Left colon (tissue), 2 donors: Measurements from ENCODE around the gene CHD5. TPM values are rescaled to one million over a fixed set of nuclear protein-coding genes. Genes with fewer than 3 reads are reported as not detected.

Experiments used
- ATAC-seq: fragments of 200-7000 bp; cut with Tn5 transposase; one replicate; pipeline ENCODE4 v1.9.1; 2020; ENCODE audit warnings: mild to moderate bottlenecking, moderate library complexity
- DNase-seq, 2 donors: peaks; one replicate each; pipeline ENCODE4 v3.0.0-alpha.2; 2020
- intact Hi-C, 2 donors: fragments of 100-400 bp; cut with DNase I in 1 of 2; cut with micrococcal nuclease in 1 of 2; formaldehyde crosslinking; loops; one replicate each; pipeline versions ENCODE4 v1.11.2 to v1.14.0; 2022; cut with DNase I, micrococcal nuclease
- total RNA-seq, 2 donors: library from RNA; stranded (reverse); fragmentation: NEBNext Ultra II Directional; extraction: Animal tissue kit (Norgen Biotek cat#: 25700); gene quantifications; one replicate each; pipeline ENCODE4 v1.2.1, GENCODE V29; 2021
- donor health status: DM: no; HTN: no; CAD: no.
- donor health status: DM: yes; HTN: yes; CAD: no.

The CHD5 gene
- total RNA-seq, 2 donors from 2014 or later, result 0.18 to 0.20 TPM

DNA sequence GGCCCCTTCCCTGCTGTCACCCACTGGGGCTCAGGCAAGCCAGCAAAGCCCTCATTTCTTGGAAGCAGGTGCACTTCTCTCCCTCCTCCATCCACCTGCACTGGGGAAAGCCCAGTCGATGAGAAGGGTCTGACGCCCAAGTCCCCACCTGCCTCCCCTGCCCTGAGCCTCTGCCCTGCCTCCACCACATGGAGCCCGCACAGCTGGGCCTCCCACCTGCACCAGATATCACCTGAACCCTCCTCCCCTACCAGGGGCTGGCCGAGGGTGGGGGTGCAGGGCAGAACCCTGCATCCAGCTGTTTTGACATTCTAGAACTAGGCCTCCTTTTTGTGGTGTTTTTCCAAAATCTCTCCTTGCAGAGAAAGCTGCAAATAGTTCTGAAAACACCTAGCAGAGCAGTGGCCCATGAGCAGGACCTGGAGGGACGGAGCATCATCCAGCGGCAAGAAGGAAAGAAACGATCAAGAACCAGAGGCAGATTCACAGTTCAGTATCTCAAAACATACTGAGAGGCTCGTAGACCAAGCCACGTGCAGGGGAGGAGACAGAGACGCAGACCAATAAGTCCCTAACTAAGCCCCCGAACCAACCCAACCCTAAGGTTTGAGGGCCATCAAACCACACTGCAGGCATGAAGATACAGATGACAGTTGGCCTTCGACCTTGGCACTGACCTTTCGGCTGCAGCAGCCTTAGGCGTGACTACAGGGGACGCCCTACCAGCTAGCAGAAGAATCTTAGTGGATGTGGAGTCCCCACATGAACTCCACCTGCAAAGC, 16.7 kb downstream of the CHD5 start:
- no peak for ATAC-seq
- intact Hi-C loops, result no loop called here
- DNase-seq, result no peak

DNA sequence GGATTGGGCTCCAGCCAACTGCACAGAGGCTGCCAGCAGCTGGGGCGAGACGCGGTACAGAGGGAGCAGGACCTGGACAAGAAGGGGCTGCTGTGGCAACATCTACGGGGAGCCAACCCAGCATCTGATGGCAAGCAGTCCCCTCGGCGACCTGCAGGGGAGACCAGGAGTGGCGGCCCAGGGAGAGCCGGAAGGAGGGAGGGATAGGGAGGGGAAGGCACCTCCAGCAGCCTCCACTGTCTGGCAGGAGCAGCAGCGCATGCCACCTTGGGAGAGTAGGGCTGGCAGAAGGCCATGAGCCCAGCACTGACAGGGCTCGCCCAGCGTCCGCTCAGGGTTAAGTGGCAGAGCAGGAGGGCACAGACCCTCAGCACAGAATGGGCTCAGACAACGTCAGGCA, 17.3 kb downstream of the CHD5 start:
- ATAC-seq, result no peak
- no peak for DNase-seq
- intact Hi-C loops, result no loop called here

DNA sequence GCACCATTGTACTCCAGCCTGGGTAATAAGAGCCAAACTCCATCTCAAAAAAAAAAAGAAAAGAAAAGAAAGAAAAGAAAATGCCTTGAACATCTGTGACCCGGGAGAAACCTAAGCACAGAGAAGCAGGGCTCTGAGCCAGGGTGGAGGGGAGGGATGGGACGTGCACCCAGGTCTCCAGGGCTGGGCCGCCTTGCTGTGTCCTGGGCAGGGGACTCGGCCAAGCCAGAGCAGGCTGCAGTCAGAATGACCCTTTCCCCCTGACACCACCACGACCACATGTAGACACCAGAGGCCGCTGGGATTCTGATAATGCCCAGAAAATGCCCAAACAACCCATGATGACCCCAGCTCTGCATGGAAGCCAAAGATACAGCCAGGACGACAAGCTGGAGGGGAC, 17.8 kb downstream of the CHD5 start:
- ATAC-seq, result no peak
- intact Hi-C loops, result no loop called here
- DNase-seq, result no peak

DNA sequence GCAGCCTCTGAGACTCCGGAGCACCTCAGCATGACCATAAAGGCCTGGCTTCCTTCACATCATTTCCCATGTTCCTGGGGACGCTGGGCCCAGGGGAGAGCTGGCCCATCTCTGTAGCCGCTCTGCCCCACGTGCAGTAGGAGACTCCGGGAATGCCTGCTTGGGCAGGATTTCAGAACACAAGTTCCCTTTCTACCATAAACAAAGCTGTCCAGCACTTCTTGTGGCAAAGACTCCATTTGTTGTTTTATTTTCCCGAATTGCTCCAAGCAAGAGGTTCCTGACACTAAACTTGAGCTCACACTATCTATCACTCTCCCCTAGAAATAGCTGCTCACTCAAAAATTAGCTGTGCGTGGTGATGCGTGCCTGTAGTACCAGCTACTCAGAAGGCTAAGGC, 21.9 kb downstream of the CHD5 start:
- DNase-seq, result no peak
- ATAC-seq, result no peak
- intact Hi-C loops, result no loop called here

DNA sequence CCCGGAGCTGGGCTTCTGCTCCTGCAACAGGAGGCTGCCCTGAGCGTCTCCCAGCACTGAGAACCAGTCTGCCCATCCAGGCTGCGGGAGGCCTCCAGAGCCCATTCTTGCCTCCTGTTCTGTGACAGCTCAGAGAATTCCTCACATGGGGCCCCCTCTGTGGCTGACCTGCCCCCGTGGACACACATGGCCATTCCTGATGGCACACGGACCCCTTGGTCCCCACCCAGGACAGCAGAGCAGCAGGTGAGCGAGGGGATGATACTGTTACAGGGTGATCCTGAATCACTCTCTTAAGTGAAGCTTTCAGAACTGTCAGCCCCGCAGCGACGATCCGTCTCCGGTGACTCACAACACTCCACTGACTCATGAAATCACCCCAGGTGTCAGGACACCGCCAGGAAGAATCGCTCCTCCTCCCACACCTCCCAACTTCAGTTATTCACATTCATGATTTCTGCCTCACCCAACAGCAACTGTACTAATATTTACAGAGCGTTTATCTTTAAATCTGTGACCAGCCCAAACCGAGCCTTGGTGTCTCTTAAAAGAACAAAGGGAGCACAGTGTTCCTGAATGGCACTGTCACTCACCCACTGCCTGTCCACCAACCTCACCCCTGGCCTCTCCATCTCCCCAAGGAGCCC, 22.5 kb downstream of the CHD5 start:
- DNase-seq, result peak; percentile 20 to 44

DNA sequence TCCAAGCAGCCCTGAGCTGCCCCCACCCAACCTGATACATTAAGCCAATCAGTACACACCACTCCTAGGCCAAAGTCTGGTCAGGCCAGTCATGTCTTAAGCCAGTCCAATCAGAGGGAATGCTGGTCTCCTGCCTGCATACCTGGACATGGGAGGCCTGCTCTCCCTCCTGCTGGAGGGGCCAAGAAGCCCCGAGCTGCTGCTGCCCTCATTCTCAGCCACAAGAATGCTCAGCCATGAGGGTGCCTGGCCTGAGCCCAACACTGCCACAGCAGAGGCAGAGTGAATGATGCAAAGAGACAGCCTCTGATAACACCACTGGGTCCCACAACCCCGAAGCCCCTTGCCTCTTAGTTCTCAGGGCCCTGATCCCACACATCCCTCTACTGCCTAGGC, 23.0 kb downstream of the CHD5 start:
- DNase-seq (no peak), ATAC-seq (peak; percentile 43)
- intact Hi-C loops, result no loop called here

More for the DNA sequence above, 22.5 kb downstream of the CHD5 start:
- ATAC-seq, result peak; percentile 91
- intact Hi-C loops, result no loop called here

DNA sequence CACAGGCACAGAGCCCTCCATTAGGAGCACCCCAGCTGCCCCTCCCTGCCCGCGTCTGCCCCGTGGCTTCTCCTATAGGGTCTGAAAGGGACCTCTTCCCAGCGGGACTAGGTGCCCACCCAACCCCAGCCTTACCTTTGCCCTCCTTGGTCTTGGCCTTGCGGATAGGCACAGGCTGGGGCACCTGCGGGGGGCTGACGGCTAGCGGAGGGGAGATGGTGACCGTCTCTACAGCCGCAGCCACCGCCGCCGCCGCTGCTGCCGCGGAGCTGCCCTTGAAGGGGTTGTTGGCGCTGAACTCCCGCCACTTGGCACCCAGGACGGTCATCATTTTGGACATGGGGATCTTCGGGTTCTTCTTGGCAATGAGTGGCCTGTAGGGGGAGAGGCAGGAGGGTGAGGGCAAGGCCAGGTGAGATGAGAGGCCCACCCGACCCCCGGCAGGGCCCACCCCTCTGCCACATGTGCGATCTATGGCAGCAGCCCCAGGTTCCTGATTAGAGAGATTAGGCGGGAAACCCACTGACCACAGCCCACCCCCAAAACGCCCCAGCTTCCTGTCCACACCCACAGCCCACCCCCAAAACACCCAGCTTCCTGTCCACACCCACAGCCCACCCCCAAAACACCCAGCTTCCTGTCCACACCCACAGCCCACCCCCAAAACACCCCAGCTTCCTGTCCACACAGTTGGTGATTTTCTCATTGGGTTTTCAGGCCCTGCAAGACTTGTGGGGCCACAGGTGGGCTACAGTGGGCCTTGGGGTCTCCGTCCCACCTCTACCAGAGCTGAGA, 25.4 kb downstream of the CHD5 start:
- DNase-seq, result no peak
- ATAC-seq, result no peak
- intact Hi-C loops, result no loop called here

DNA sequence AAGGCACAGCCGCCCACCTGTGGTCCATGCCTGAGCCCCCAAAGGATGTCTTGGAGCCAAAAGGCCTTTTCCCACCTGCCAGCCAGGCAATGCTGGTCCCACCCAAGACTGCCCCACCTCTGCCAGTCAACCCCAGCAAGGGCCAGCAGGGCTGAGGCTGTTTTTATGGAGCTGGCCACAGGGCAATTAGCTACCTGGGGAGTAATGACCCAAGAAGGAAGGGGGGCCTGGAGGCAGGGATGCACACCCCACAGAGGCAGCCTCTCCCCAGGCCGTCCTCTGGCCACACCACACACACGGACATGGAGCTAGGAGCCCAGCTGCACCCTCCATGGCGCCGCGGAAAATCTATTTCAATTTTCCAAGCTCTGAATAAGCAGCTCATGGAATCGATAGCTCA, 27.2 kb downstream of the CHD5 start:
- intact Hi-C loops, result no loop called here
- ATAC-seq (no peak), DNase-seq (no peak)

DNA sequence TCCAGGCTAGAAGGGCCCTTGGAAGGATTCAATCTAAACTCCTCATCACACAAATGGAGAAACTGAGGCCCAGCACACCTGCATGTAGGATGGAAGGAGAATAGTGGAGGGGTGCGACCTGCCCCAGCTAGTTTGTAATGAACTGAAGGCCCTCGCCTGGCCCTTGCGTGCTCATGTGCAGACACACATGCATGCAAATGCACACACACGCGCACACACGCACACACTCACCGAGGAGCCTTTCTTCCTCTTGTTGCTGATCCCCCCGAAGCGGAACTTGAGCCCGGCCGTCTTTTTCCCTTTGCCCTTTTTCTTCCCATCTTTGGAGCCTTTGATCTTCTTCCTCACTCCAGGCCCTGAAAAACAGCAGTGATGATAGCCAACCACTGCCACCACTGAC, 27.9 kb downstream of the CHD5 start:
- ATAC-seq (no peak), DNase-seq (no peak)
- intact Hi-C loops, result no loop called here

DNA sequence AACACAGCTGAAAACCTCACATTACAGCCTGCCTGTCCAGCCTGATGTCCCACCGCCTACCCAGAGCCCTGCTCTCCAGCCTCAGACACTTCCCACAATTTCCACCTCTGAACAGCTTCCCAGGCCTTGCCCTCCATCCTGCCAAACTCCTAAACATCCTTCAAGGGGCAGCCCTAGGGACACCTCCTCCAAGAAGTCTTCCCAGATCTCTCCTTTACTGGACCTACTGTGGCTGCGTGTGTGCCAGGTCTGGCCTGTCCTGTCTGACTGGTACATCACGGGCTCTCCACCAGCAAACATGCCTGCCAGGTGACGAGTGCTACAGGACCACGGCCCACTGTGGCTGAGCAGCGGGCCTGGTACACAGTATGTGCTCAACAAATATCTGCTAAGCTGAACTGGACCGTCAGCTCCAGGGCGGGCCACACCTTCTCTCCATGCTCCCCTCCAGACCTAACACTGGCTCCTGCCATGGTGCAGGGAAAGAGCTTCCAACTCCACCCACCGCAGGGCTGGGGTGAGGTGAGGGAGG, 28.8 kb downstream of the CHD5 start:
- intact Hi-C loops, result no loop called here
- ATAC-seq (no peak), DNase-seq (no peak)

DNA sequence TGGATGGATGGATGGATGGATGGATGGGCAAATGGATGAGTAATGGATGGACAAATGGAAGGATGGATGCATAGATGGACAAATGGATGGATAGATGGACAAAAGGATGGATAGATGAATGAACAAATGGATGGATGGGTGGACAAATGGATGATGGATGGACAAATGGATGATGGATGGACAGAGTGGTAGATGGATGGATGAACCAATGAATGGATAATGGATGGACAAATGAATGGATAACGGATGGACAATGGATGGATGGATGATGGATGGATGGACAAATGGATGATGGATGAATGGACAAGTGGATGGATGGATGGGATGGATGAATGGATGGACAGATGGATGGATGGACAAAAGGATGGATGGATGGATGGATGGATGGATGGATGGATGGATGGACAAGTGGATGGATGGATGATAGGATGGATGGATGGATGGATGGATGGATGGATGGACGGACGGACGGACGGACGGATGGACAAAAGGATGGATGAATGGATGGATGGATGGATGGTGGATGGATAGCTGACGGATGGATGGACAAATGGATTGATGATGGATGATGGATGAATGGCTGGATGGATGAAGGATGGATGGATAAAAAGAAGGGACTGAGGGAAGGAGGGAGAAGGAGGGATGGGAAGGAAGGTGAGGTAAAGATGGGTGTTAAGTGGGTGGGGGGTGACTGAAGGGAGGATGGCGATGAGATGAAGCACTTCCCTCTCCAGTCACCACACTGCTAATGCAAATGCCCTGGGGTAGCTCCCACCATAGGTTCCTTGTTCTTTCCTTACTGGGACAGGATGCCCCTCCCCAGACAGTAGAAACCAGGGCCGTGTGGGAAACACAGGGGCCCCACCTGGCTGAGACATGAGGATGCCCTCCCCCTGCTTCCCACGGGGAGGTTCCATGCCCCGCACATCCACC, 29.8 kb downstream of the CHD5 start:
- DNase-seq (no peak), ATAC-seq (no peak)
- intact Hi-C loops, result no loop called here

DNA sequence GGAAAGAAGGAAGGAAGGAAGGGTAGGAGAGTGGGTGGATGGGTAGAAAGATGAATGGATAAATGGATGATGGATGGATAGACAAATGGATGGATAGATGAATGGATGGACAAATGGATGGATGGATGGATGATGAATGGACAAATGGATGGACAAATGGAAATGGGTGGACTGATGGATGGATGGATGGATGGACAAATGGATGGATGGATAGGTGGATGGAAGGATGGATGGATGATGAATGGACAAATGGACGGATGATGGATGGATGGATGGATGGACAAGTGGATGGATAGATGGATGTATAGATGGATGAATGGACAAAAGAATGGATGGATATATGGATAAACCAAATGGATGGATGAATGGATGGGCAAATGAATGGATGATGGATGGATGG, 30.5 kb downstream of the CHD5 start:
- ATAC-seq (no peak), DNase-seq (no peak)
- intact Hi-C loops, result no loop called here

DNA sequence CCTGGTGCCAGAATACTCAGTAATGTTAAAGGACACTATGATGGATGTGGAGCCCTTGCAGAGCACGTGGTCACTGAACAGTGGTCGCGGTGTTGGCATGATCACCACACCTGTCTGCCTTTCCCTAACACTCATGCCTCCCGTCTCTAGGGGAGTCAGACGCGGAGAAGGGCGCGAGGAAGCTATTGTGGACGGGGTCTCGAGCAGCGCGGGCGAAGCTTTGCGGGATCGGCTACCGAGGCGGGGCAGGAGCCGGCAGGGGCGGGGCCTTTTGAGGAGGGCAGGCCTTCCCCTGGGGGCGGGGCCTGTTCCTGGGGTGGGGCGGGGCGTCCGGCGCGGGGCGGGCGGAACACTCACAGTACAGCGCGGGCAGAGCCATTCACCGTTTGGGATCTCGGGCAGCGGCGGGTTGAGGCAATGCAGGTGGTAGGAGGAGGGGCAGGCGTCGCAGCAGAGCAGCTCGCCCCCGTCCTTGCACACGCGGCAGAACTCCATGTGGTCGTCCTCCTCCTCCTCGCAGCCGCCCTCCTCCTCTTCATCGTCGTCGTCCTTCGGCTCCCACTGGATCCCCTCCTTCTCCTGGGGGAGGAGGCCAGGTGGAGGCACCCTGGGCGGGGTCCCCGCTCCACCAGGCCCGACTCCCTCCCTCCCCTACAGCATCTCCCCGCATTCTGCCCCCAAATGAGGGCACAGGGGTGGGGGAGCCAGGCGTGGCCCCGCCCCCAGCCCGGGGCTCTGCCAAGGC, 31.5 kb downstream of the CHD5 start:
- intact Hi-C loops, result no loop called here
- ATAC-seq (peak; percentile 96), DNase-seq (peak; percentile 49 to 70)

DNA sequence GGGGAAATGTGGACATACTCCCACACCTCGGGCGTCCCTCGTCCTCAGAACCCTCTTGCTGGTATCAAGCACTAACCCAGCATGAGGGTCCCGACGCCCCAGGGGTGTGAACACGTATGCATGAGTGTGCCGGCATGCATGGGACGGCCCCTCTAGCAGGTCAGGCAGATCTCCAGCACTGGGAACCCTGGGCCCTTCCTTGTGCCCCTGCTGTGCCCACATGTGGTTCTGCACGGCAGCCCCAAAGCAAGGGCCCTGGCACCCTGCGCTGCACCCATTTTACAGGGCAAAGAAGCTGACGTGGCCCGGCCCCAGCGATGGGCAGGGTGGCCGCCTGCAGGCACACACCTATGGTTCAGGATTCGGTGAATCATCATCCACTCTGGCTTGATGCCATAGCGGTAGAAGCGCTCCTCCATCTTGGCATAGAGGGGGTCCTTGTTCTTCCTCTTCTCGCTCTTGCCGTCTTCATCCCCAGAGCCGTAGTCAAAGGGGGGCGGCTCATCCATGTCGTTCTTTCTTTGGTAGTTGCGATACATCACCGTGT, 34.2 kb downstream of the CHD5 start:
- intact Hi-C loops, result no loop called here
- DNase-seq, result no peak
- ATAC-seq, result no peak

DNA sequence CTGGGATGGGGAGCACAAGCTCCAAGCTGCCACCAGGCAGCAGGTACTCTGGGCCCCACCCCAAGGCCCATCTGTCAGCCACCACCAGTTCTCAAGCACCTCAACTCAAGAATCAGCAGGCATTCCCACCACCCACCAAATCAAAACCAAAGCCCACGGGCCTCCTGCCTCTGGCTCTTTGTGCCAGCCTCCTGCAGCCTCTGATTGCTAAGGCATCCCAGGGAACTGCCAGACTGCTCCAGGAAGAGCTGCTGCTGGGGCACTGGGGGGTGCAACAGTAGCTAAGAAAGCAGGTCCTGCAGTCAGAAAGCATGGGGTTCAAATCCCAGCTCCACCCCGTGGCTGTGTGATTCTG, 34.7 kb downstream of the CHD5 start:
- DNase-seq, result no peak
- ATAC-seq, result no peak
- intact Hi-C loops, result no loop called here

DNA sequence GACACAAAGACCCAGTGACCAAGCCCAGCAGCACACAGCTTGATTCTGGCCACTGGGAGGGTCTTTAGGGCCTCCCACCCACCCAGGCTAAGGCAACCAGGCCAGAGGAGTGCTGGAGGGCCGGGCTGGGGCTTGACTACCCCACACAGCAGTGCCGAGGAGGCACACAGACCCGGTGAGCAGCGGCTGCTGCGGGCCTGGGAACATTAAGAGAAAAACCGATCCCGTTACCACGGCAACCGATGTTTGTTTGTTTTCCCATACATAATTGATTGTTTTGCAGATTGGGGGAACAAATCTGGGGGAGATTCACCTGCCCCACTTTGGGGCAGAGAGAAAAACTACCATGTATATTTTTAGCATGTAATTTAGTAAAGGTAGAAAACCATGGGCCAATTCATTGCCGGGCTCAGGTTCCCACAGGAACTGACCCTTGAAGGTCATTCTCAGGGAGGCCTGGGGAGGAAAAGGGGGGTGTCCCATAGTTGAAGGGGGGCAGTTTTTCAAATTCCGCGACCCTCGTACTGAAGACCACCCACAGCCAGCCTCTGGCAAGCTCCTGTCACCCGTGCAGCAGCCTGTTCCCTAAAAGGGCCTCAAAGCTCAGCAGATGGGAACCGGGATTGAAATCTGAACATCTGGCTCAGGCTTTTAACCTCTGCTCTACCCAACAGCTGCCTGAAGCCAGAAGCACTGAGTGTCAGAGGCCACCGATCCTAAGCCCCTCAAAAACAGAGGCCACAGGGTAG, 35.3 kb downstream of the CHD5 start:
- DNase-seq (no peak), ATAC-seq (no peak)
- intact Hi-C loops, result no loop called here

DNA sequence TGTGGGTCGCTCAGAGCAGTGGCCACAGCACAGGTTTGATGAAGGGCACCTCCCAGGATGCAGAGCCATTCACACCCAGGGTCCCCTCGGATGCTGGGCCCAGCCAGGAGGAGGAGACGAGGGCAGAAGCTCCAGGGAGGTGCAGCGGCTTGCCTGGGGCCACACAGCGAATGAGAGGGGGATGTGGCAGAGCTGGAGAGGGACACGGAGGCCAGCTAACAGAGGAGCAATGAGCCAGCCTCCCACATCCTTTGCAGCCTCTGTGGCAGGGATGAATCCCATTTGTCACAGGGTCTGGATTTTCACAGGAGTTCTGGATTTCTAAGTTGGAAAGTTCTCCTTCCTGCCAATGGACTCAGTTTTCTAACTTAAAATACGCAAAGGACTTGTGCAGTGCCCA, 35.9 kb downstream of the CHD5 start:
- no peak for DNase-seq
- intact Hi-C loops, result no loop called here
- ATAC-seq, result no peak
